Measurements from ENCODE around the gene MEGF11. TPM values are rescaled to one million over a fixed set of nuclear protein-coding genes. Genes with fewer than 3 reads are reported as not detected.
A peak's percentile ranks its signal among the peaks of the same experiment; 100 is the strongest.

MEGF11 gene
- total RNA-seq, 1 donor: 0.27 TPM

- DNase-seq (ENCODE audit: low read depth in 2 of 3, low spot score in 2 of 3): no peak
Observed at GRCh38 chr15:66184492-66184891, 69.1 kb downstream of the MEGF11 start.

- DNase-seq (ENCODE audit: low read depth in 2 of 3, low spot score in 2 of 3): no peak
Observed at GRCh38 chr15:66180531-66181097, 72.9 kb downstream of the MEGF11 start.

- DNase-seq (ENCODE audit: low read depth in 2 of 3, low spot score in 2 of 3): peak in 1 of 3 donors; percentile 18
Observed at GRCh38 chr15:66178531-66178910, 75.0 kb downstream of the MEGF11 start.

GRCh38 chr15:66172324-66172980 lies 81.1 kb downstream of the MEGF11 start:
- DNase-seq (ENCODE audit: low read depth in 2 of 3, low spot score in 2 of 3): no peak

GRCh38 chr15:66171841-66172240 lies 81.7 kb downstream of the MEGF11 start:
- no peak for DNase-seq (ENCODE audit: low read depth in 2 of 3, low spot score in 2 of 3)

- no peak for DNase-seq (ENCODE audit: low read depth in 2 of 3, low spot score in 2 of 3)
Observed at GRCh38 chr15:66170716-66171115, 82.8 kb downstream of the MEGF11 start.

GRCh38 chr15:66170042-66170441 lies 83.5 kb downstream of the MEGF11 start:
- no peak for DNase-seq (ENCODE audit: low read depth in 2 of 3, low spot score in 2 of 3)

GRCh38 chr15:66169625-66170024 lies 83.9 kb downstream of the MEGF11 start:
- DNase-seq (ENCODE audit: low read depth in 2 of 3, low spot score in 2 of 3): no peak

- DNase-seq (ENCODE audit: low read depth in 2 of 3, low spot score in 2 of 3): no peak
Observed at GRCh38 chr15:66169023-66169422, 84.5 kb downstream of the MEGF11 start.

GRCh38 chr15:66167854-66168253 lies 85.7 kb downstream of the MEGF11 start:
- DNase-seq (ENCODE audit: low read depth in 2 of 3, low spot score in 2 of 3): no peak

GRCh38 chr15:66165856-66166255 lies 87.7 kb downstream of the MEGF11 start:
- no peak for DNase-seq (ENCODE audit: low read depth in 2 of 3, low spot score in 2 of 3)

- no peak for DNase-seq (ENCODE audit: low read depth in 2 of 3, low spot score in 2 of 3)
Observed at GRCh38 chr15:66164788-66165187, 88.8 kb downstream of the MEGF11 start.

GRCh38 chr15:66163553-66163952 lies 90.0 kb downstream of the MEGF11 start:
- no peak for DNase-seq (ENCODE audit: low read depth in 2 of 3, low spot score in 2 of 3)

- no peak for DNase-seq (ENCODE audit: low read depth in 2 of 3, low spot score in 2 of 3)
Observed at GRCh38 chr15:66162286-66162685, 91.3 kb downstream of the MEGF11 start.

- no peak for DNase-seq (ENCODE audit: low read depth in 2 of 3, low spot score in 2 of 3)
Observed at GRCh38 chr15:66161575-66162118, 91.9 kb downstream of the MEGF11 start.

- DNase-seq (ENCODE audit: low read depth in 2 of 3, low spot score in 2 of 3): no peak
Observed at GRCh38 chr15:66161108-66161507, 92.4 kb downstream of the MEGF11 start.

GRCh38 chr15:66157507-66157906 lies 96.0 kb downstream of the MEGF11 start:
- DNase-seq (ENCODE audit: low read depth in 2 of 3, low spot score in 2 of 3): no peak

GRCh38 chr15:66156310-66156975 lies 97.1 kb downstream of the MEGF11 start:
- no peak for DNase-seq (ENCODE audit: low read depth in 2 of 3, low spot score in 2 of 3)

GRCh38 chr15:66155065-66155464 lies 98.5 kb downstream of the MEGF11 start:
- no peak for DNase-seq (ENCODE audit: low read depth in 2 of 3, low spot score in 2 of 3)

GRCh38 chr15:66154581-66154980 lies 99.0 kb downstream of the MEGF11 start:
- DNase-seq (ENCODE audit: low read depth in 2 of 3, low spot score in 2 of 3): no peak

- DNase-seq (ENCODE audit: low read depth in 2 of 3, low spot score in 2 of 3): no peak
Observed at GRCh38 chr15:66153549-66154415, 99.8 kb downstream of the MEGF11 start.
